Mesenchymal stem cell (in vitro differentiated cells and primary cell): Measurements from ENCODE around the gene RNF215.

ENCODE experiments used
- DNase-seq: peaks from one replicate; pipeline ENCODE4 v3.0.0-alpha.2; 2013
- H2AFZ ChIP-seq: one replicate; pipeline ENCODE4 v1.6.1; 2013; ENCODE audit warnings: low read depth, mild to moderate bottlenecking, control low read depth, inconsistent platforms, low read length, moderate library complexity
- H2AK5ac ChIP-seq: 2 replicates; pipeline ENCODE4 v1.6.1; 2013; ENCODE audit warnings: low read length, moderate library complexity, mild to moderate bottlenecking, inconsistent platforms; ENCODE audit not compliant: severe bottlenecking
- H2BK120ac ChIP-seq: one replicate; pipeline ENCODE4 v1.6.1; 2013; ENCODE audit warnings: low read depth, mild to moderate bottlenecking, inconsistent platforms, low read length, moderate library complexity
- H2BK12ac ChIP-seq, 2 experiments: one replicate each; pipeline ENCODE4 v1.6.1; 2013; ENCODE audit warnings: inconsistent platforms in 2 of 2, low read length in 2 of 2, mild to moderate bottlenecking in 2 of 2, moderate library complexity in 2 of 2, control low read depth in 1 of 2
- H2BK15ac ChIP-seq: one replicate; pipeline ENCODE4 v1.6.1; 2013; ENCODE audit warnings: mild to moderate bottlenecking, low read depth, inconsistent platforms; ENCODE audit not compliant: poor library complexity, severe bottlenecking
- H2BK5ac ChIP-seq: 2 replicates; pipeline ENCODE4 v1.6.1; 2013; ENCODE audit warnings: low read depth, mild to moderate bottlenecking, low read length, control low read depth, inconsistent platforms; ENCODE audit not compliant: poor library complexity, severe bottlenecking
- H3K14ac ChIP-seq, 2 experiments: one replicate each; pipeline ENCODE4 v1.6.1; 2013; ENCODE audit warnings: inconsistent platforms in 2 of 2, low read length in 2 of 2, control low read depth in 1 of 2, mild to moderate bottlenecking in 1 of 2, moderate library complexity in 1 of 2
- H3K18ac ChIP-seq, 2 experiments: one replicate each; pipeline ENCODE4 v1.6.1; 2013; ENCODE audit warnings: inconsistent platforms in 2 of 2, low read length in 2 of 2, control low read depth in 1 of 2, low read depth in 1 of 2, mild to moderate bottlenecking in 1 of 2
- H3K23ac ChIP-seq, 2 experiments: one replicate each; pipeline ENCODE4 v1.6.1; 2013; ENCODE audit warnings: inconsistent platforms in 2 of 2, low read length in 2 of 2, mild to moderate bottlenecking in 2 of 2, moderate library complexity in 2 of 2, control low read depth in 1 of 2
- H3K27ac ChIP-seq: 2 replicates; pipeline ENCODE4 v1.5.1; 2013; ENCODE audit warnings: mild to moderate bottlenecking, moderate library complexity, low read length, control low read depth, inconsistent platforms; ENCODE audit not compliant: poor library complexity, severe bottlenecking
- H3K27me3 ChIP-seq, 2 experiments: 2 replicates each; pipeline versions ENCODE4 v1.6.1 to v1.7.0; 2013; ENCODE audit warnings: low read length in 2 of 2, mild to moderate bottlenecking in 2 of 2, moderate library complexity in 2 of 2, control low read depth in 1 of 2, inconsistent platforms in 1 of 2; ENCODE audit not compliant: control insufficient read depth in 1 of 2, insufficient read depth in 1 of 2
- H3K36me3 ChIP-seq, 2 experiments: 2 replicates each; pipeline versions ENCODE4 v1.6.1 to v1.7.0; 2013; ENCODE audit warnings: low read length in 2 of 2, control low read depth in 1 of 2, inconsistent platforms in 1 of 2, low read depth in 1 of 2, mild to moderate bottlenecking in 1 of 2; ENCODE audit not compliant: insufficient read depth in 2 of 2, control insufficient read depth in 1 of 2
- H3K4ac ChIP-seq, 2 experiments: one replicate each; pipeline ENCODE4 v1.6.1; 2013; ENCODE audit warnings: inconsistent platforms in 2 of 2, low read length in 2 of 2, mild to moderate bottlenecking in 2 of 2, moderate library complexity in 2 of 2, control low read depth in 1 of 2, low read depth in 1 of 2
- H3K4me1 ChIP-seq: 2 replicates; pipeline ENCODE4 v1.6.1; 2013; ENCODE audit warnings: low read depth, low read length, control low read depth; ENCODE audit not compliant: control insufficient read depth, insufficient read depth
- H3K4me2 ChIP-seq: 2 replicates; pipeline ENCODE4 v1.6.1; 2013; ENCODE audit warnings: low read length, mild to moderate bottlenecking, inconsistent platforms; ENCODE audit not compliant: poor library complexity, severe bottlenecking
- H3K4me3 ChIP-seq, 2 experiments: 2 replicates each; pipeline versions ENCODE4 v1.5.1 to v1.7.0; 2013; ENCODE audit warnings: low read length in 2 of 2, mild to moderate bottlenecking in 2 of 2, control low read depth in 1 of 2, low read depth in 1 of 2; ENCODE audit not compliant: insufficient read depth in 1 of 2
- H3K79me1 ChIP-seq: replicated peaks from 2 replicates; pipeline ENCODE4 v1.6.1; 2013; ENCODE audit warnings: mild to moderate bottlenecking, control low read depth, low read length, inconsistent platforms; ENCODE audit not compliant: poor library complexity, severe bottlenecking
- H3K9ac ChIP-seq: 2 replicates; pipeline ENCODE4 v1.7.0; 2013; ENCODE audit warnings: mild to moderate bottlenecking, low read length, moderate library complexity
- H3K9me3 ChIP-seq: 2 replicates; pipeline ENCODE4 v1.7.0; 2013; ENCODE audit warnings: mild to moderate bottlenecking, low read length; ENCODE audit not compliant: control insufficient read depth
- H4K8ac ChIP-seq: one replicate; pipeline ENCODE4 v1.6.1; 2013; ENCODE audit warnings: inconsistent platforms, mild to moderate bottlenecking, low read length, moderate library complexity
- H4K91ac ChIP-seq: one replicate; pipeline ENCODE4 v1.6.1; 2013; ENCODE audit warnings: mild to moderate bottlenecking, low read length, inconsistent platforms
- WGBS: methylation state at CpG from one replicate; pipeline ENCODE4 v1.1.7; 2013; ENCODE audit warnings: mixed read lengths; 5-methylcytosine and 5-hydroxymethylcytosine counted together

Gene RNF215

DNA sequence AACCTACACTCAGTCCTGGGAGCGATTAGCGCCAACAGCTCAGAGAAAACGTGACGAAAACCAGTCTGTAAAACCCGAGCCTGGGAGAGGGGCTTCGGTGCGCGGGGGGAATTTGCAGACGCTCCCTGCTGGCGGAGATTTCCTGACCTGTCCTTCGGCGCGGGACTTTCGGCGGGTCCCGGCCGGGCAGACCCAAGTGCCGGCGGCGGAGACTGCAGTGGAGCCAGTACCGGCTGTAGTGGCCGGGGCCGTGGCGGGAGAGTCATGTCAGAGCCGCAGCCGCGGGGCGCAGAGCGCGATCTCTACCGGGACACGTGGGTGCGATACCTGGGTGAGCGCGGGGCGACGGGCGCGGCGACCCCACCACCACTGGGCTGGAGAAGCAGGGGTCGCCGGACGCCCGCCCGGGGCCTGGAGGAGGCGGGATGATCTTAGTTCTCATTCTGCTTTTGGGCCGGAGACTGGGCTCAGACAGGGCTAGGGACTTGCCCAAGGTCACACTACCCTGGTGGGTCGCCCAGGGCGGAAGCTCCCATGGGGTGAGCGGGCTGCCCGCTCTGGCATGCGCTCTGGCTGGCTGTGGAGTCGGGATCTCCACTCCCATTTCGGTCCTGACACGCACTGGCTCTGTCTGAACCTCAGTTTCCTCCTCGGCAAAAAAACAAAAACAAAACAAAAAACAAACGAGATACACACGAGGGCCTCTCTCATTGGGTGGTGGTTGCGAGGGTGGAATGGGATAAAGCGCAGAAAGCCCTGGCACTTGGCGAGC lies 38.6 kb upstream of the RNF215 start, which contains the start of gene MTFP1:
Gene MTFP1, plus strand, starts transcription at position 153 of the 772 bp plus-strand sequence. Its CDS starts 112 bp downstream, at position 265.
- Histone ChIP-seq H2AK5ac (peak within 1 kb of the TSS; percentile 50), H3K4me3 (peak within 1 kb of the TSS; percentile 76 to 85), H3K36me3 (peaks cover 6 to 24% of the 10 kb centered on the region in 2 experiments), H3K23ac (no peak within 1 kb of the TSS), H4K91ac (peak within 1 kb of the TSS; percentile 74), H3K14ac (peak within 1 kb of the TSS in 1 of 2 experiments; percentile 36), H2AFZ (peak within 1 kb of the TSS; percentile 59), H3K27me3 (no peaks in the 10 kb centered on the region), H2BK15ac (peak within 1 kb of the TSS; percentile 94), H3K27ac (peak within 1 kb of the TSS; percentile 91), H3K4ac (peak within 1 kb of the TSS; percentile 58 to 74), H3K9me3 (no peaks in the 10 kb centered on the region), H2BK12ac (peak within 1 kb of the TSS in 1 of 2 experiments; percentile 45), H3K79me1 (no peaks in the 10 kb centered on the region), H3K4me2 (peak within 1 kb of the TSS; percentile 88), H4K8ac (peak within 1 kb of the TSS; percentile 73), H2BK5ac (no peak within 1 kb of the TSS), H2BK120ac (peak within 1 kb of the TSS; percentile 43), H3K9ac (peak within 1 kb of the TSS; percentile 96), H3K4me1 (peaks cover 28% of the 10 kb centered on the region), H3K18ac (peak within 1 kb of the TSS; percentile 66 to 94)
- peak; percentile 79 for DNase-seq
- 1% methylated on average over 59 of the region's 61 CpGs for WGBS

DNA sequence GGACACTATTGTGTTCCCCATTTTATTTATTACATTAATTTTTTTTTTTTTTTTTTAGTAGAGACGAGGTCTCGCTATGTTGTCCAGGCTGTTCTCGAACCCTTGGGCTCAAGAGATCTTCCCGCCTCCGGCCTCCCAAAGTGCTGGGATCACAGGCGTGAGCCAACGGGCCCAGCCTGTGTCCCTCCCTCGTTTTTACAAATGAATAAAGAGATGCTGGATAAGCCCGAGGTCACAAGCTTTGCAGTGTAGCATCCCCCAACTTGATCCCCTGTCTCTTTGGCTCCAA lies 38.1 kb upstream of the RNF215 start:
- DNase-seq, result no peak
- no peak overlapping the region for H2BK12ac ChIP-seq
- H3K14ac ChIP-seq, result no peak overlapping the region
- H3K23ac ChIP-seq, result no peak overlapping the region
- peak overlapping the region; percentile 96 for H3K9ac ChIP-seq
- H3K27ac ChIP-seq, result peak overlapping the region; percentile 33
- H2AFZ ChIP-seq, result peak overlapping the region; percentile 59
- no peaks in the 10 kb centered on the region for H3K79me1 ChIP-seq
- H3K36me3 ChIP-seq, result peaks cover 6 to 24% of the 10 kb centered on the region in 2 experiments
- no peak overlapping the region for H2BK15ac ChIP-seq
- peaks cover 29% of the 10 kb centered on the region for H3K4me1 ChIP-seq
- H3K9me3 ChIP-seq, result no peaks in the 10 kb centered on the region
- no peaks in the 10 kb centered on the region for H3K27me3 ChIP-seq
- no peak overlapping the region for H2AK5ac ChIP-seq
- H2BK5ac ChIP-seq, result no peak overlapping the region
- H4K91ac ChIP-seq, result no peak overlapping the region
- peak overlapping the region; percentile 32 for H4K8ac ChIP-seq
- peak overlapping the region; percentile 83 for H3K4me2 ChIP-seq
- peak overlapping the region in 1 of 2 experiments; percentile 47 for H3K18ac ChIP-seq
- H3K4ac ChIP-seq, result no peak overlapping the region
- 21% methylated on average over 9 of the region's 9 CpGs for WGBS
- peak overlapping the region; percentile 76 to 85 for H3K4me3 ChIP-seq
- peak overlapping the region; percentile 43 for H2BK120ac ChIP-seq

DNA sequence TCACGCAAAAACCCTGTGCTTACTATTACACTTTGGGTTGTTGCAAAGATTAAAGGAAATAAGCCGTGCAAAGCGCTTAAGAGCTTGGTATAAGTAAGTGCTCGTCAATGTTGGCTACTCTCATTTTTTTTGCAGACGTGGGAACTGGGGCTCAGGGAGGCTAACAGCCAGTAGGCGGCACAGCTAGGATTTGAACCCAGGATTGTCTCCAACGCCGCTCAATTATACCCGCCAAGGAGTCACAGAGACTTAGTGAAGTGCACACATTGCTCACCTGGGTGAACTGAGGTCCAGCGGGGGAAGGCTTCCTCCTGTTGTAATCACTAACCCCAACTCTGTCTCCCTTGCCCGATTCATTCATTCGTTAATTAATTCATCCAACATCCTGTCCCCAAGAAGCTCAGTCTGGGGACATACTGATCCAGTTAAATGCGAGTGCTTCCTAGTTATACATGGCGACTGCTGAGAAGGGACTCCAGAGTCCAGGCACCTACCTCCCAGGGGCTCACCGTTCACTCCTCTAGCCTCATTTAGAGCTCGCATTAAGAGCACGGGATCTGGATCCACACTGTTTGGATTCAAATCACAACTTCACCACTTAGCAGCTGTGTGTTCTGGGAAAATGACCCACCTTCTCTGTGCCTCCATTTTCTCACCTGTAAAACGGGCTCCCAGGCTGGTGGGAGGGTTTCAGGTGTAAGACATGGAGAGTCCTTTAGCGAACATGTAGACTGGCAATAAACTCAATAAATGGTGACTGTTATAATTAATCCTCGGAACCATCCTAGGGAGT lies 37.5 kb upstream of the RNF215 start:
- Histone ChIP-seq H2BK12ac (peak overlapping the region in 1 of 2 experiments; percentile 22), H3K4me3 (peak overlapping the region in 1 of 2 experiments; percentile 85), H2AK5ac (peak overlapping the region; percentile 50), H2BK120ac (no peak overlapping the region), H3K4me1 (peaks cover 31% of the 10 kb centered on the region), H3K23ac (no peak overlapping the region), H3K27me3 (no peaks in the 10 kb centered on the region), H3K18ac (peak overlapping the region; percentile 0 to 14), H4K91ac (no peak overlapping the region), H3K9me3 (no peaks in the 10 kb centered on the region), H2AFZ (peak overlapping the region; percentile 32), H3K27ac (peak overlapping the region; percentile 91), H4K8ac (peak overlapping the region; percentile 59), H3K9ac (peak overlapping the region; percentile 96), H2BK15ac (no peak overlapping the region), H3K14ac (no peak overlapping the region), H3K36me3 (peaks cover 6 to 24% of the 10 kb centered on the region in 2 experiments), H3K4me2 (peak overlapping the region; percentile 88), H3K4ac (peak overlapping the region in 1 of 2 experiments; percentile 47), H3K79me1 (no peaks in the 10 kb centered on the region), H2BK5ac (no peak overlapping the region)
- DNase-seq, result no peak
- WGBS, result 52% methylated on average over 19 of the region's 20 CpGs
